Measurements from ENCODE around the gene CCDC40.
"Not testable (repeated sequence)": the region's sequence is repeated elsewhere in the genome, so short reads cannot be mapped to it uniquely, and the experiment has no call there.

The CCDC40 gene

DNA sequence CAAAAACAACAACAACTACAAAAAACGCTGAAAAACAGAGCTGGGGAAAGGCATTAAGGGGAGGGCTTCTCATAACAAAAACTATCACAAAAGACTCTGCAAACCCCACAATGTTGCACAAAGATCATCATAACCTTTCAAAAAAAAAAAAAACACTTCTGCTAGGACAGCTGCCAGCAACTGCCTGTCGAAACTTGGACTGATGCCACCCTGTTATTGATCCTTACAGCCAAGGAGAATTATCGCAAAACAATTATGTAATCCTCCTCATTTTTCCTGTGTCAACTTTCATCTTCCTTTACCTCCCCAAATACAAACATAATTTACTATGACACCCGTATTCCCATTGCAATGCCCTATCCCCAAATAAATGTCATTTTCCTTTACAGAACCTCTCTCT lies 9.3 kb downstream of the CCDC40 start:
- in situ Hi-C loops (cut with MboI; ENCODE audit: low sequenced_read_pairs) = no loop called here

DNA sequence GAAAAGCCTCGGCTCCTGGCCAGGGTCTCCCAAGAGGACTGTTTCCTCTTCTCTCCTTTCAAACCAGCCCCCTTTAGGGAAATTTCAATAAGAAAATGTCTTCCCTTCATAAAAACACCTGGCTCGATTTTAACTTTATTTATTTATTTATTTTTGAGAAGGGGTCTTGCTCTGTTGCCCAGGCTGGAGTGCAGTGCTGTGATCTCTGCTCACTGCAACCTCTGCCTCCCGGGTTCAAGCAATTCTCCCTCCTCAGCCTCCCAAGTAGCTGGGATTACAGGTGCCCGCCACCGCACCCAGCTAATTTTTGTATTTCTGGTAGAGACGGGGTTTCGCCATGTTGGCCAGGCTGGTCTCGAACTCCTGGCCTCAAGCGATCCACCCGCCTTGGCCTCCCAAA lies 10.3 kb downstream of the CCDC40 start:
- in situ Hi-C loops (cut with MboI; ENCODE audit: low sequenced_read_pairs) = not testable (repeated sequence)

DNA sequence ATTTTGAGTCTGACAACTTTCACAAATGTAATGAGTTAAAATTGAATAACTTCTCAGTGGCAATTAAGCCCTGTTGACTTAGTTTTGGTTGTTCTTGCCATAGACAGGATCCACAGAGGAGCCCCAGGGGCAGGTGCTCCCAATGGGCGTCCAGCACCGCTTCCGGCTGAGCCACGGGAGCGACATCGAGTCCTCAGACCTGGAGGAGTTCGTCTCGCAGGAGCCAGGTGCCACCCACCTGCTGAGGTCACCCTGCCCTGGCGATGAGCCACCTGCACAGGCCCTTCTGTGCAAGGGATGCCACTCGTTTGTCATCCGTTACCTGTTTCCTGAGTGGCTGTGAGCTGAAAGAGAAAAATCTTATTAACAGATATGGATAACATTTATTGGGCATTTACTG lies 10.7 kb downstream of the CCDC40 start:
- in situ Hi-C loops (cut with MboI; ENCODE audit: low sequenced_read_pairs) = no loop called here

DNA sequence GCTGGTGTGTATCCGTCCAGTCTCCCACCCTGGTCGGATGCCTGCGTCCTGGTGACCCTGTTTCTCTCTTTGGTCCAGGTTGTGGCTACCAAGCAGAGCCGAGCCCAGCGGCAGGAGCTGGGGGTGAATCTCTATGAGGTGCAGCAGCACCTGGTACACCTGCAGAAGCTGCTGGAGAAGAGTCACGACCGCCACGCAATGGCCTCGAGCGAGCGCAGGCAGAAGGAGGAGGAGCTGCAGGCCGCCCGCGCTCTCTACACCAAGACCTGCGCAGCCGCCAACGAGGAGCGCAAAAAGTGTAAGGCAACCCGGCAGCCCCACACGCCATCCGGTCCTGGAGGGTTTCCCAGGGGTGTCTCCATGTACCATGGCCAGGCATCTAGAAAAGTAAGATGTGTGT lies 13.5 kb downstream of the CCDC40 start:
- in situ Hi-C loops (cut with MboI; ENCODE audit: low sequenced_read_pairs) = no loop called here

DNA sequence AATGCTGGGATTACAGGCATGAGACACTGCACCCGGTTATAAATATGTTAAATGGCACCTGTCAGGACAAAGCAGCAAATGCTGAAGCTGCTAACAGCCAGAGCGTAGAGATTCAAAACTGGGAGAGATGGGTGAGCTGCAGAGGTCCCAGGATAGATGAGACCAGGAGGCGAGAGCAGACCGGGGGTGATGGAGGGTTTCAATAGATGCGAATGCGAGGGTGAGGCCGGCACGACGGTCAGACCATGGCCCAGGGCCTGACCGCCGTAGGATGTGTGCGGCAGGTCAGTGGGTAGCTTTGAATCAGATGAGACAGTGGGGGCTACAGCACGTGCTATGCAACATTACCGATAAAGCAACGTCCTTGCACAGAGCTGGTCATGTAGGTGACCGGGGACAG lies 14.3 kb downstream of the CCDC40 start:
- in situ Hi-C loops (cut with MboI; ENCODE audit: low sequenced_read_pairs) = no loop called here

DNA sequence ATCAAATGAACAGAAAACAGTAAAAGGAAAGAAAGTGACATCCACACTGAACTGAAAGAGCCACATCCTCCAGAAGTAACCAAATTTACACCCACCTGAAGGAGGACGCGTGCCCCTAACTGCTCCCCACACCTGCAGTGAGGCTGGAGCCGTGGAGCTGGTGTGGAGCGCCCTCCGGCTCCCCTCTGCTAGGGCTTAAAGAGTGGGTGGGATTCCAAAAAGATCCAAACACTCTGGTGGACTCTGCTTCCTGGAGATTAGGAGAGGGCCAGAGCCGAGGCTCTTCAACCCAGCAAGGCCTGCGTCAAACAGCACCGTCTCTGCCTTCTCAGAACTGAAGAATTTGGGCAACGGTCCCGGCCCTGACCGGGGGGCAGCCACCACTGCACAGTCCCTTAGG lies 15.2 kb downstream of the CCDC40 start:
- in situ Hi-C loops (cut with MboI; ENCODE audit: low sequenced_read_pairs) = no loop called here

DNA sequence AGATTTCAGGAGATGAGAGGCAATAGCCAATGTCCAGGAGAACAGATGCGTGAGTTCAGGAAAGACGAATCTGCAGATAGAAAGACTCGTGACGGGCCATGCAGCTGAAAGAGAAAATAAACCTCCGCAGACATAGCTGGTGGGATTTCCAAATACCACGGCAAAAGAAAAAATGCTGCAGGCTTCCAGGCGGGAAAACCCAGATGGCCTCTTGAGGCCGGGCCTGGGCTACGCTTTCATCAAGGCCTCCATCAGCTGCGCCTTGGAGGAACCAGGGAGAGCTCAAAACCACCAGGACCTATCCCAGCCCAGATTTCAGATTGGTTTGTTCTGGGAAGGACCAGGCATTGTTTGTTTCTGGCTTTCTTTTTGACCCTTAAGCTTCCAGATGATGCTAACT lies 16.7 kb downstream of the CCDC40 start:
- in situ Hi-C loops (cut with MboI; ENCODE audit: low sequenced_read_pairs) = no loop called here

DNA sequence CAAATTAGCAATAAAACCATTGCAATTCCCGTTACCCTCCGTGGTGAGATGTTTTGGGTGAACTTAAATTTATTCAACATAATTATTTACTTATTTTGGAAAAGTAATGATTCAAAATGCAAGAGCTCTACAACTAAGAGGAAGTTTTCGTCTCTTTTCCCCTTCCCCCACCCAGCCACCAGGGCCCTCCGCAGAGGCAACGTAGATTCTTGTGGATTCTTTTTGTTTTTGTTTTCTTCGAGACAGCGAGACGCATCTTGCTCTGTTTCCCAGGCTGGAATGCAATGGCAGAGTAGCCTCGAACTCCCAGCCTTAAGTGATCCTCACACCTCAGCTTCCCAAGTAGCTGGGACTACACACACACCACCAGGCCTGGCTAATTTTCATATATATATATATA lies 19.2 kb downstream of the CCDC40 start:
- in situ Hi-C loops (cut with MboI; ENCODE audit: low sequenced_read_pairs) = no loop called here

DNA sequence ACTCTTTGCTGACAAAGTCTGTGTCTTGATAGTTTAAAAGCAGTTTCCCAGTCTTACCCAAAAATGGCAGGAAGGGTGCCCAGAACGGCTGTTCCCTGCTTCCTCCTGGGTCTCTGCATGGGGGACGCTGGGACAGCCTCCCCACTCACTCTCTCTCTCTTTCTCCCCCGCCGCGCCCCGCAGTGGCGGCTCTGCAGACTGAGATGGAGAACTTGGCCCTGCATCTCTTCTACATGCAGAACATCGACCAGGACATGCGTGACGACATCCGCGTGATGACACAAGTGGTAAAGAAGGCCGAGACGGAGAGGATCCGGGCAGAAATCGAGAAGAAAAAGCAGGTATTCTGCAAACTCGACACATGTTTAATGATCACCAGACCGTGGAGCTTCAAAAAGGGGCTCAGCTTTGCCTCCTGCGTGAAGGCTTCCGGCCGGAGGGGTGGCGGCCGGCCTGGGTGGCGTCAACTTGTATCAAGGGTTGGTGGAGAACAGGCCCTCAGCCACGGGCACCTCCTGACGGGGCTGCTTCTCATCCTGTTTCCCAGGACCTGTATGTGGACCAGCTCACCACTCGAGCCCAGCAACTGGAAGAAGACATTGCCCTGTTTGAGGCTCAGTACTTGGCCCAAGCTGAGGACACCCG lies 22.0 kb downstream of the CCDC40 start:
- in situ Hi-C loops (cut with MboI; ENCODE audit: low sequenced_read_pairs) = no loop called here

DNA sequence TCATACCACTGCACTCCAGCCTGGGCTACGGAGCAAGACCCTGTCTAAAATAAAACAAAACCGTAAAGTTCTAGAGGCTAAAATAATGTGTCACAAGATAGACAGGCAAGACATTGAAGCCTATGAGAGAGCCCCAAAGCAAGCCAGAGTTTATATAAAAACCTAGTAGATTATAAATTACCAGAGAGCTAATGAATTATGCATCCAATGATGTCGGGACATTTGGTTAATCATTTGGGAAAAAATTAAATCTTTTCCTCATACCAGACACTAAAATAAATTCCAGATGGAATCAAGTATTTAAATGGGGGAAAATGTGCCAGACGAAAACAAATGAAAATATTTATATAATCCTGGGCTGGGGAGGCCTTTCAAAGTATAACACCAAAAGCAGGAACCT lies 24.2 kb downstream of the CCDC40 start:
- in situ Hi-C loops (cut with MboI; ENCODE audit: low sequenced_read_pairs) = no loop called here

DNA sequence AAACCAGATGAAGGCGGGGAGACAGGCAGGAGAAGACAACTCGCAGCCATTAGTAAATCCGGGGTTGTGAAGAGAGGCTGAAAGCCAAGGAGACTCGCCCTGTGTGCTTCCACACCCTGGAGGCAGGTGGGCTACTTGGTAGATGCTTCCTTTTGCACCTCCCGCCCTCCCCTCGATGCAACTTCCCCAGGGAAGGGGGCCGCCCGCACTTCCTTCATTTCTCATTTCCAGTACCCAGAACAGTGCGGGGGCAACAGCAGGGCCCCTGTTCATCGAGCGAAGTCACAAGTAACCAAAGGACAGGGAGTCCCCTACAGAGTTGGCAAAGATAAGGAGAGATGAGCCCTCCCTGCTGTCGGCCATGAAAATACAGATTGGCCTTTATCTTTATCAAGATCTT lies 25.0 kb downstream of the CCDC40 start:
- in situ Hi-C loops (cut with MboI; ENCODE audit: low sequenced_read_pairs) = no loop called here

DNA sequence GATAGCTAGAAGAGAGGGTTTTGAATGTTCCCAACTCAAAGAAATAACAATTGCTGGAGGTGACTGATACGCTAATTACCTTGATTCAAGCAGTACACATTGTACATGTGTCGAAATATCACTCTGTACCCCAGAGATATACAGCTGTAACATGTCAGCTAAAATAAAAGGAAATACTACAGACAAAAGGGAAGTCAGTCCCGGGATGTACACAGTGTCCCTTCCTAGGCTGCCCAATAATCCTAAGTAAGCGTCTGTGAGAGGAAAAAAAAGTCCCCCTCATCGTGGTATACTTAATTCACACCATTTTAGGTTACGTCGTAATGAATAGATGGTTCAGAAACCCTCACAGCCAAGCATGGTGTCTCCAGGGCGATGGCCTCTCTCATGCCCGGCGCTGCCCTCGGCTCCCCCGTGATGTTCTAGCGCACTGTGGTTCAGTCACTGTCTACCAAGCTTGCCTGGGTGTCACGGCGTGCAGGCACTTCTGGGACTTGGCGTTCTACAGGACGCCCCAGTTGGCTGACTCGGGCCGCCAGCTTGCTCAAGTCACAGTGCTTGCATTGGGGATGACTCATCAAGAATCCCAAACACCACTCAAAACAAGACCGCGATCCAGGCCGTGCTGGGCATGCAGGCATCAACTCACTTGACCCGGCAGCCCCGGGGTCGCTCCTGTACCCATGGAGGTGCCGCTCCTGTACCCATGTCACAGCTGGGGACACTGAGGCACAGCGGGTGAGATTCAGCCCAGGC lies 27.6 kb downstream of the CCDC40 start:
- in situ Hi-C loops (cut with MboI; ENCODE audit: low sequenced_read_pairs) = no loop called here

DNA sequence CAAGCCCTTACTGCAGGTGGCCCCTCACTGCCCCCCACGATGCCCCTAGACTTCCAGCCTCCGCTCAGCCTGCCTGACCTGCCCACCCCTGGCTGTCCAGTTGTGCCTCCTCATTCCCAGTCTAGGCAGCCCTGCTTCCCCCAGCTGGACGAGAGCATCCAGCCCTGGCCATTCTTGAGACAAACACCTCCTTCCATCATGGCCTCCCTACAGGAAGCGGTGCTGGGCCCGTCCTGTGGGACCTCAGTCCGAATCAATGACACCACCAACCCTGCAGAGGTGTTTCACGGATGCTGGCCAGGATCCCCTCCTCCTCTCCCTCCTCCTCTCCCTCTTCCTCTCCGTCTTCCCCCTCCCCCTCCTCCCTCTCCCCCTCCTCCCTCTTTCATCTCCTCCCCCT lies 28.3 kb downstream of the CCDC40 start:
- in situ Hi-C loops (cut with MboI; ENCODE audit: low sequenced_read_pairs) = no loop called here

DNA sequence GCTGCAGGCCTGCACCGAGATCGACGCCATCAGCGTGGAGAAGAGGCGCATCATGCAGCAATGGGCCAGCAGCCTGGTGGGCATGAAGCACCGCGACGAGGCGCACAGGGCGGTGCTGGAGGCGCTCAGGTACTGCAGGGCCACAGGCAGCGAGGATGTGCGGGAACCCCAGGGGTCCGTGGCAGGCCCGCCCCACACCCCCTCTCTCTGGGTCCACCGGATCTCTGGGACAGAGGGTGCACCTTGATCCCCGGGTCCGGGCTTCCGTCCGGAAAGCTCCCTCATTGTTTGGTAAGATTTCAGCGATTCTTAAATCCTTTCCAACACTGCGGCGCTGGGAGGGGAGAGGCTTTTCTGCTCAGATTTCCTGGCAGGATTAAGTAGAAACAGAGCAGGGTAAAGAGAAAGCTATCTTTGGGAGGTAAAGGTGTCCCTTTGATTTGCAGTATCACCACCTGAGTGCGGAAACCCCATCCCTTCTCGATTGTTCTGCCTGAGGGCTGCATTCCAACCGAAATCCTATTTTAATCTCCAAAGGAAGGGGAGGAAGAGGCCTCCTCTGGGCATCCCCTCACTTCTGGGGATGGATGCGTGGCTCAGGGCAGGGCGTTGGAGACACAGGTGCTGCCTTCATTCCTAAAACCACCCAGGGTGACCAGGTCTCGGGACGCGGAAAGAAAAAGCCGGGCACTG lies 29.2 kb downstream of the CCDC40 start:
- in situ Hi-C loops (cut with MboI; ENCODE audit: low sequenced_read_pairs) = no loop called here

DNA sequence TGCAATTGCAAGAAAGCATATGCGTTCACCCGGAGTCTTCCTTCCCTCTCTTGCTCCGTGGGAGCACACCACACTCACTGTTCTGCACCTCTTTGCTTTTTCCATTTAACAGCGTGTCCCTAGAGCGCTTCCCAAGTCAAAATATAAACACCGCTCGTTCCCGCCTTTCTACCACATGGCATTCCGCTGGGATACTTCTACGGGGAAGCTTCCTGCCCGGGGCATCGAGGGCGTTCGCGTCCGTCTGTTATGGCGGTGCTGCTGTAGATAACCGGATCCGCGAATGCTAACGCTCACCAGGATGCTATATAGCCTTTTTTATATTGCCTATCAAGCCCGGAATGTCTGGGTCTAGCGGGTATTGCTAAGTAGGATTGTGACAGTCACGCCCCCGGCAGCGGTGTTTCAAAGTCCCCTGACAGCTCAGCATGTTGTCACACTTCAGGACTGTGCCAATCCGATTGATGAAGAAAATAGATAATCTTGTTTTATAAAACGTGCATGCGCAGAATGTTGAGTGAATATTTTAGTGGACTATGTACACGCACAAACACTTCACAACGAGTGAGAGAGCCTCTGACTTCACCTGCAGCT lies 31.0 kb downstream of the CCDC40 start:
- in situ Hi-C loops (cut with MboI; ENCODE audit: low sequenced_read_pairs) = no loop called here

DNA sequence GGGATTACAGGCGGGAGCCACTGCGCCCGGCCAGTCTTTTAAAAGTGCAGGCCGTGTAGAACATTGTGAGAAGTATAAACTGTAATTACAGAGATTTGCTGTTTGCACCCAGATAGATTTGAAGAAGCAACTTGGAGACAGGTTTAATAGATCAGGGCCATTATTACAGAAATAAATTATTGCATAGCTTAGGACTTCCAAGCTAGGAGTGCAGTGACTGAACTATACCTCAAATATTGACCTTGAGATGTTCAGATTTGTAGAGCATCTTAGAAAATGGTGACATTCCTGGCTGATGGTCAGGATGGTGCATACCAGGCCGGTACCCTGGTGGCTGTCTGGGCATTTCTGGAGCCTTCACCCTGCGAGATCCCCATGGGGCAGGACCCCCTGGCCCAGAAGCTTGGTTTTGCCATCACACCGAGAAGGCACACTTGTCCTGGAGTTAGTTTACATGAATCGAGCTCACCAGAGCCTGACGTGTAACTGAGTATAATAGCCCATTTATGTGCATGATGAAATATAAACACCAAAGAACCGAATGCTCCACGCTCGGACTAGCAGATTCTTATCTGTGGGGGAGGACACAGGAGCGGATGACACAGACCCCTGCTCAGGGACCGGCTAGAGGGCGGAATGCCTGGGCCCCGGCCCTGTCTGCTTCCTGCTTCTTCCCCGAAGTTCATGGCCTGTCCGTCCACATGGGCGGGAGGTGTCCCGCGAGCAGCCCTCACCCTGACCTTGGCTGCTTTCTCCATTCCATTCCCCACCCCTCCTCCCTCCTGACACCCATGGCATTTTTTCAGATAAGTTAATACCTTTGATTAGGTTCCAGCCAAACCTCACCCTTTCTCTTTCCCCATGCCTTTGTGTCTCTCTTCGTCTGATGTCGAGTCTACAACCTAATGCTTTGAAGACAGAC lies 32.1 kb downstream of the CCDC40 start:
- in situ Hi-C loops (cut with MboI; ENCODE audit: low sequenced_read_pairs) = no loop called here

DNA sequence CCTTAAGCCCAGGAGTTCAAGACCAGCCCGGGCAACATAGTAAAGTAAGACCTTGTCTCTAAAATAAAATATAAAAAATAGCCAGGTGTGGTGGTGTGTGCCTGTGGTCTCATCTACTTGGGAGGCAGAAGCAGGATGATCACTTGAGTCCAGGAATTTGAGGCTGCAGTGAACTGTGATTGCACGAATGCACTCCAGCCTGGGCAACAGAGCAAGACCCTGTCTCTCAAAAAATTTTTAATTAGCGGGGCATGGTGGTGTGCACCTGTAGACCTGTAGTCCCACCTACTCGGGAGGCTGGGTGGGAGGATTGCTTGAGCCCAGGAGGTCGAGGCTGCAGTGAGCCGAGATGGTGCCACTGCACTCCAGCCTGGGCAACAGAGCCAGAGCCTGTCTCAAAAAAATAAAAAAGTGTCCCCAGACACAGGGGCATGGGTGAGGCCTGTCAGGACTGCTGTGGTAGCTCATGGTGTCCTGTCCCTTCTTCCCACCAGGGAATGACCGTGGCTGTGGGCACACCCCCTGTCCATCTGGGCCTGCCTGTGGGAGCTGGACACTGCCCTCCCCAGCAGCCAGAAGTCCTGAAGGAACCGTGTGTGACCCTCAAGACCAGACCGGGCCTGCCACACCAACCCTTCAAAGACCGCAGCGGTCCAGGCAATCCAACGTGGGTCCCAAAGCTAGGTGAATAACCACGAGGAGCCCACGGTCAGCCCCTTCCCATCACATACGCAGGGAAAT lies 34.1 kb downstream of the CCDC40 start:
- in situ Hi-C loops (cut with MboI; ENCODE audit: low sequenced_read_pairs) = no loop called here

DNA sequence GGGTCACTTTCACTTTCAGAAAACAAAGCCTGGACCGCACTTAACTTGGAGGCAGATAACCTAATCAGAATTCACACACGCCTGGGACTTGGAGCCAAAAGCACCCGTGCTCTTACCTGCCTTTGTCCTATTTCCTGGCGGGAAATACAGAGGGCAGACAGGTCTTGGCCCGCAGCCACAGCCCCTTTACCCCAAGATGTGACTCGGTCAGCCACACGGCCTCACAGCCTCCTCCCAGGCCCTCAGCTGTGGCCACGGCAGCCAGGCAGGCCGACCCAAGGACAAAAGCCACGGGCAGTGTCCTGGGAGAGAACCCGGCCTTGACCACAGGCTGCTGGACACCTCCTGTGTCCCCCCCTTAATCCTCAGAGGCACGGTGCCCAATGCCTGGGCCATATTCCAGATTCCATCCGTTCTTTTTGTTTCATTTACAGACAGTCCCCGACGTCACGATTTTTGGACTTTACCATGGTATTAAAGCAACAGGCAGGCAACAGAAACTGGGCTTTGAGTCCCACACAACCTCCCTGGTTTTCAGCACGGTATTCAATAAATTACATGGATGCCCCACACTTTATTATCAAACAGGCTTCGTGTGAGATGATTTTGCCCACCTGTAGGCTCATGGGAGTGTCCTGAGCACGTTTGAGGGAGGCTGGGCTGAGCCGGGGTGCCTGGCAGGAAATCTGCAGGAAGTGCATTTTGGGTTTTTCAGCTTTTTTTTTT lies 34.8 kb downstream of the CCDC40 start:
- in situ Hi-C loops (cut with MboI; ENCODE audit: low sequenced_read_pairs) = no loop called here

DNA sequence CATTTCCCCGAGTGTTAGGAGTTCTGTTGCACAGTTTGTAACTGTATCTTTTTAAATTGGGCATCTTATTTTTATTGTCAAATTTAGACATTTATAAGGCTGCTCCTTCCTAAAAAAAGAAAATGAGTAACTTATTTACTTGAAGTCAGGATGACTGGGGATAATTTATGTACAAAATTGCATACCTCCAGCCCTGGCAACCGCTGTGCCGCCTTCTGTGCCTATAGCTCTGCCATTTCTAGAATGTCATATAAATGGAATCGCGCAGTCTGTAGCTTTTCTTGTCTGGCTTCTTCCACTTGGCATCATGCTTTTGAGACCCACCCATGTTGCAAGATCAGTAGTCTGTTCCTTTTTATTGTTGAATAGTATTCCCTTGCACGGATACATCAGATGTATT lies 36.0 kb downstream of the CCDC40 start:
- in situ Hi-C loops (cut with MboI; ENCODE audit: low sequenced_read_pairs) = no loop called here

All from HL-60/S4 treated with retinoic acid at 250 ng/mL for 4 days and 3 days (cell line).